GM20431 (cell line): ENCODE measurements around the gene ATXN7L3.

Source experiments
- in situ Hi-C: fragments of 300-500 bp; cut with MseI, MboI; formaldehyde crosslinking; loops from one replicate; pipeline ENCODE4 v1.15.0; 2020; ENCODE audit warnings: low sequenced_read_pairs; ENCODE audit not compliant: unreplicated experiment

The ATXN7L3 gene

DNA sequence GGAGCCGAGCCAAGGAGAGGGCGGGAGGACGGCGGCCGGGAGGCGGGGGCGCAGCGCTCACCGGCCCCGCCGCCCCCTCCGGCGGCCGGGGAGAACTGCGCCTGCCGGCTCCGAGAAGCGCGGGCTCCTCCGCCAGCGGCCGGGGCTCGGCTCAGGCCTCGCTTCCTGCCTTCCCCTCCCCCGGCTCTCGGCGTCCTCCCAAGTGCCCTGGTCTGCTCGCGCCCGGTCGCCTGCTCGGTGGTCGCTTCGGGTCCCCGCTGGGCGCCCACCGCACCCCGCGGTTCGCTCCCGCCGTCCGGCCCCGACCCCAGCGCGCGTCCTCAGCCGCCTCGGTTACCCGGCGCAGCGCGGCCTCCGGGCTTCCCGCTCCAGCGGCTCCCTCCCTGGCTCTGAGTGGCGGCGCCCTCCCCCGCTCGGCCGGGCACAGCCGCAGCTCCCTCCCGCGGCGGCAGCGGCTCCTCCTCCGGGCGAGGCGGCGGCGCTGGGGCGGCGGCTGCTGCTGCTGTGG, 19.5 kb upstream of the ATXN7L3 start:
- in situ Hi-C loops = no loop called here

DNA sequence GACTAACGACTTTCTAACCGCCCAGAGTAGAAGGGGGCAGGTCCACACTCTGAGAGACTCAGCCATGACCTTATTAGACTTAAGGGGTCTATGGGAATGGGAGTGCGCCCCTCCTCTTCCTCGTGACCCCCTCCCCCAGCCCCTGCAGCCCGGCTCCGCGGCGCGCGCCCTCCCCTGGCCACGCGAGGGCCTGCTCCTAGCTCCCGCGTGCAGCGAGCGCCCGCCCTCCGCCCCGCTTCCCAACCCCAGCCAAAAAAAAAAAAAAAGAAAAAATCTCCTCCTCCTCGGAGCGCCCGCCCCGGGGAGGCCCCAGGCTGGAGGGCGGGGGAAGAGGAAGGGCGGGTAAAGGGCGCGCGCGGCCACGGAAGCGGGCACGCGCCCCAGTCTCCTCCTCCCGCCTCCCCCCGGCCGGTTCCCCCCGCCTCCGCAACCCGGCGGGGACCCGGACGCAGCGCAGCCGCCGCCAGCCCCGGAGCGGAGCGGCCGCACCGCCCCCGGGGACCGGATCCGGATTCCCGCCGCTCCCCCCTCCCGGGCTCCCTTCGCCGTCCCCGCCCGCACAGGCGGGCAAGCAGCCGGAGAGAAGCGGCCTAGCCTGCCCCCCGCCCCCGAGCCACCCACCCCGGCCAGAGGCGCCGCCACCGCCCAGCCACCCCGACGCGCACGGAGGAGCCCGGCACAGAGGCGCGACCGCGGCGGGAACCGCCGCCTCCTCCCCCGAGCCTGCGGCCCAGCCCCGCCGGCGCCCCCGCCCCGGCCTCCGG, 18.8 kb upstream of the ATXN7L3 start:
- in situ Hi-C loops = no loop called here

GRCh38 chr17:44217738-44218343, 18.2 kb upstream of the ATXN7L3 start:
- in situ Hi-C loops = no loop called here

DNA sequence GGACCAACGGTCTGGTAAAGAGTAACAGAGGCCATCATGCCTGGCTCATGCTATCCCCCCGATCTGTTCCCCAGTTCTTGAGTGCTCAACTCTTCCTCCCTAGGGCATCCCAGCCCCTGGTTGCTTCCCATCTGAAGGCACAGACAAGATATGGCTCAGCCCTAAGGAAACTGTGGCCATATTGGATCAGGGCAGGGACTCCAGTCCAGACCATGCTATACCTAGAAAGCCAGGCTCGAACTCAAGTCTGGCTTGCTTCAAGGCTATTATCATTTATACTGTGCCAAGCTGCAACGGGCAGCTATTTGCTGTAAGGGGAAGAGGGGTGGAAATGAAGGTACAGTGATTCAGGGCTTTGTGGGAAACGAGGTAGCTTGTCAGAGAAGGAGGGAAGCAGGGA, 17.0 kb upstream of the ATXN7L3 start:
- in situ Hi-C loops = no loop called here

GRCh38 chr17:44216173-44216572, 16.5 kb upstream of the ATXN7L3 start:
- in situ Hi-C loops = no loop called here

DNA sequence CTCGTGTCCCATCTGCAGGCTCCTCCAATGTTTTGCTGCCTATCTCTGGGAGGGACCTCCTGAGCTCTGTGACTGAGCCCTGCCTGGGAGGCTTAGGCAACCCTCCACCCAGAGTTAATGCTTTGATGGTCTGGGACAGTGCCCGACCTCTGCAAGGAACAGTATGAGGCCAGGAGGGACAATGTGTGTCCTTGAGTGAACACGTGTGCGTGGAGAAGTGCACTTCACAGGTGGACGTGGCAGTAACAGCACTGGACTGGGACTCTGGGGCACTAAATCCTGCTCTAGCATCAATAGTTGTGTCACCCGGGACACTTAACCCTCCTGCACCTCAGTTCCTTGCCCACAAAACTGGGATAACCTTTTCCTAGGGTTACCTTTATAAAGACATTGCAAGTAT, 15.2 kb upstream of the ATXN7L3 start:
- in situ Hi-C loops = no loop called here

DNA sequence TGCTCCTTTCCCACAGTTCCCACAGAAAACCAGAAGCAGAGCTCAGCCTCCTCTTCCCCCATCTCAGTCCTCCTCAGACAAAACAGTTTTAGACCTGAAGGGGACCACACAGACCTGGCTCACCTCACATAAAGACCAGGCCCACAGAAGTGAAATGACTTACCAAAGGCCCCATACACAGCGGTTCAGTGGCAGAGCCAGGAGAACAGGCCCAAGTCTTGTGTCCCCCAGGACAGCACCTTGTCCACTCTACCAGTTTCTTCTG, 14.5 kb upstream of the ATXN7L3 start:
- in situ Hi-C loops = no loop called here

DNA sequence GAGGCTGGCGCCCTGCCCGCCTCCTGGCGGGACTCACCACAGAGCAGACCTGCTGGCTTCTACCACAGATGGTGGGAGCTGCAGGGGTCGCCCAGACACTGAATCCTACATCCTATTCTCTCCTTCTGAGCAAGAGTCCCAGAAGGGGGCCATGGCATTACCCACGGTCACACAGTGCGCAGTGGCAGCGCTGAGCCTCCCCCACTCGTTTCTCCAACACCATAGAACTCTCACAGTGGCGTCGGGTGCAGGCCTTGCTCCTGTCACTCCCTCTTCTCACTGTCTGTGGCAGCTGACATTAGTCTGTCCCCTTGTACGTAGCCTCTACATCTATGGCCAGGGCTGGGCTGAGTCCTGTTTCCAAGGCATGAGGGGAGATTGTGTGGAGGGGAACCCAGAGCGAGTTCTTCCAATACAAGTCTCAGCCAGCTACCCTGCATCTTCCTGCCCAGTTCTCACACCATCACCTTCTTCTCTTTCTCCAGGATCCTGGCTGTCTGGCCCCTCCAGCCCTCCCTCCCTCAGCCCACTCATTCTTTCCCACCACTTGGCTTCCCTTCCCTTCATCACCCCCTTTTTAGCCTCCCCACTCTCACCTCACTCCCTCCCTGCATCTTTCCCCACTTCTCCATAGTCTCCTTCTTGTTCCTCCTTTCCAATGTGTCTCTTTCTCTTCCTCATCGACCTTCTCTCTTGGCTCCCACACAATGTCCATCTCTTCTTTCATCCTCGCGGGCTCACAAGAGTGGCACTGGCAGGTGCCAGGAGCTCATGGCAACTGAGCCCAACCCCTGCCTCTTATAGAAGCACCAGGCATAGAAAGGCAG, 13.9 kb upstream of the ATXN7L3 start:
- in situ Hi-C loops = no loop called here

DNA sequence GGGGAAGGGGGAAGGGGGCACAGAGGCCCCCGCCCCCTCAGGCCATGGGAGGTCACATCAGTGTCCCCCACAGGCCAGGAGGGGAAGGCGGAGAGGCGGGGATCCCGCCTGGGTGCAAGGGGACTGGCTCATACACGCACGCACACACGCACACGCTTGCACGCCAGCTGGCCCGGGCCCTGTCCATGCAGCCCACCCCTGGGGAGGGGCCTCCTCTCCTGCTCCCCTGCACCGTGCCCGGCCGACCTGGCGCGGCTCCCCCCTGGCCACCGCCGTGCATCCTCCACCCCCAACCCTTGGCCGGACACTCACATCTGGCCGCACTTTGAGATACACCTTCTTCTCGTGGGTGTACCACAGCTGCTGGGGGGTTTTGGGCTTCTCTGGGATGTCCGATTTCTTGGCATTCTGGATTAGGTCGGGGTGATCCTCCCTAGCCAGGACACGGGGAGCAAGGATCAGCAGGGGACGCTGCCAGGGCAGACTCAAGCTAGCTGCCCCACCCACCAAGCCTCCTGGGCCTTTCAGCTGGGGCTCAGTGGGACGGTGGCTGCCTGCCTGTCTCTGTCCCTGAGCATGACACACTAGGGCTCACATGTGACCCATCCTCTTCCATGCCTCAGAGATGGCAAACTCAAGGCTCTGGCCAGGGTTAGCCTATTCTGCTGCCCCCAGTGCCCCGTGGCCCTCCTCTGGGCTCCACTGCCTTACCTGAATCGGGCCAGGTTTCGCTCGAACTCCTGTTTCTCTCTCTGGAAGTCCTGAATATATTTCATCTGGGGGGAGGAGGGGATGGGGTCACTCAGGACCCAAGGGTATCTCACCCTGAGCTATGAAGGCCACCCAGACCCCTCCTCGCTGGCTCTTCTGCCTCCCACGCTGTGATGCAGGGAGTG, 13.1 kb upstream of the ATXN7L3 start:
- in situ Hi-C loops = no loop called here

DNA sequence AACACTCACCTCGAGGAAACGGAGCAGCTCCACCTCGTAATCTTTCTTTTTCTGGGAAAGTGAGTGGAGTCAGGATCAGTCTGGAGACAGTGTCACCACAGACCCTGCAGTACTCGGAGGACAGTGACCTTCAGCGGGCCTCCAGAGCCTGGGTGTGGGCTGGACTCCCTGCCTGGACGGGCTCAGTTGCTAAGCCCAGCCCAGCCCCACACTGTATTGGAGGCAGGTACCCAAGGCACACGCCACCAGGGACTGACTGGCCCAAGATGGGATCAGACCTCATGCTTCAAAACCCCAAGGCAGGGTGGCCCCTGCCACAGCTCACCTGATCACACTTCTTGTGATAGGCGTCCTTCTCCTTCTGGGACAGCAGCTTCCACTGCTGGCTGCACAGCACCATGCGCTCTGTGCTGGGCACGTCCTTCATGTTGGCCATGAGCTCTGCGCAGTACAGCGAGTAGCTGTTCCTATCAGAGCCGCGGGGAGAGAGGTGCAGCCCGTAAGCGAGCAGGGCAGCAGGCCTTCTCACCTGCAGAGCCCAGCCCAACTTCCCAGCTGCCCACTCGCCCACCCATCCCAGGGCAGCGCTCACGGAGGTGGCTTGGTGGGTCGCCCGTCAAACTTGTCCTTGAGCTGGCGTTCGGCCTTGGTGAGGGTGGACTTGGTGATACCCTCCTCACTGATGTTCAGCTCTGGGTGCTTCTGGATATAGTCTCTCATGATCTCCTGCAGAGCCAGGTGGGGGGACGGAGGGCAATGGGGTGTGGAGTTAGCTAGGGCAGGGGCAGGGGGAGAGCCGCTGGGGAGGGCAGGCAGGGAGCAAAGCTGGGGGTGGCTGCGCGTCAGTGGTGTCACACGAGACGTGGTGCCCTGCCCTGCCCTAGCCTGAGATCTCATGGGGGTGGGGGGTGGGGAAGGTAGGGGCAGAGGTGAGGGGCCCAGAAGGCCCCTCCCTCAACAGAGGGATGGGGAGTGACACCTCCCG, 11.9 kb upstream of the ATXN7L3 start:
- in situ Hi-C loops = no loop called here

GRCh38 chr17:44210342-44211192, 10.9 kb upstream of the ATXN7L3 start:
- in situ Hi-C loops = no loop called here

DNA sequence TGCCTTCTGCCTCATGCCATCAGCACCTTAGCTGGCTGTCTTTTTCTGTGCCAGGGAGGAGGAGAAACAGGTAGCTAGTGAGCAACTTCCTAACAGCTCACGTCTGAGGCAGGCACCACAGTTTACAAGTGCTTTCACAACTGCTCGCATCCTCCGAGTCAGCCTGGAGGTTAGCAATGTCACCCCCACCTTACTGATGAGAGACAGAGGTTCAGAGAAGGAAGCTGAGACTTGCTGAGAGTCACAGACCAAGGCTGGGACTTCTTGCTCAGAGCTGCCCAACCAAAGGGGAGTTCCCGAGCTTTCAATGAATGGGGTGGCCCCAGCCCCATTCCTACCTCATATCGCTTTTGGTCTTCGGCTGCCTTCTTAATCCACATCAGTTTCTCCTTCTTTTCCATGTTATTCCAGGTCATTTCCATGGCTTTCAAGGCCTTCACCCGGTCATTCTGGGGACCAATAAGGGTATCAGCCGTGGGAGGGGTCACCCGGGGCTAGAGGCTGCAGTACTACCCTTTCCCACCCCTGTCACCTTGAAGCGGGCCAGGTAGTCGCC, 10.2 kb upstream of the ATXN7L3 start:
- in situ Hi-C loops = loop anchor here (10.0 kb wide), 1 partner anchor 115 kb away; the partner anchor contains the start of gene SLC25A39

DNA sequence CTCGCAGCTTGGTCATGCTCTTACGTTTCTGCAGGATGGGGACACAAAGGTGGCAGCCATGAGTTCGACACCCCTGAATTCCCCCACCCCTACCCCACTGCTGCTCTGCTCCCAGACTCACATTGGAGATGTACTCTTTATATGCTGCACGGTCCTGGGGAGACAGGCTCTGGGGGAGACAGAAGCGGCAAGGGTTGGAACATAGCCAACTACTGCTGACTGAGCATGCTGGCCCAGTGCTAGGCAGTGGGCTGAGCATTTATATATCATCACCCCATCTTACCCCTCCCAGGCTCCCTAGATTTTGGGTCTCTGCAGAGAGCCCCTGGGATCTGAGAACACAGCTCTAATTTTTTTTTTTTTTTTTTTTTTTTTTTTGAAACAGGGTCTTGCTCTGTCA, 8.1 kb upstream of the ATXN7L3 start:
- in situ Hi-C loops = loop anchor here (10.0 kb wide), 1 partner anchor 117 kb away; the partner anchor contains the start of gene SLC25A39

DNA sequence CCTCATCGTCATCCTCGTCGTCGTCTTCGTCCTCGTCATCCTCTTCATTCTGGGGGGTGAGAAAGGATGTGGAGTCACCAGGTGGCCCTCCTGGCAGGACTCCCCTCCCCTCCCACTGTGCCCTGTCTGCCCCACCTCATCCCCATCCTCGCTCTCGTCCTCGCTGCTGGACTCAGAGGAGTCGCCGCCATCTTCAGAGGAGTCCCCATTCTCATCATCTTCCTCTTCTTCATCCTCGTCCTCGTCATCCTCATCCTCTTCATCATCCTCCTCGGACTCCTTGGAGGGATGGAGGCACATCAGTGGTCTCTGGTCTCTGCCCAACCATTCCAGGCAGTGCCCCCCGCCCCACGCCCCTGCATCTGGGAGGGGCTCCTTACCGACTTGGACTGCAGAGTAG, 7.6 kb upstream of the ATXN7L3 start:
- in situ Hi-C loops = loop anchor here (10.0 kb wide), 1 partner anchor 117 kb away; the partner anchor contains the start of gene SLC25A39

- in situ Hi-C loops = loop anchor here (10.0 kb wide), 1 partner anchor 118 kb away; the partner anchor contains the start of gene SLC25A39
These were observed 7.1 kb upstream of the ATXN7L3 start for GRCh38 chr17:44206825-44207155.

- in situ Hi-C loops = loop anchor here (10.0 kb wide), 1 partner anchor 119 kb away; the partner anchor contains the start of gene SLC25A39
These were observed 6.5 kb upstream of the ATXN7L3 start for GRCh38 chr17:44205962-44206824.
